NCI-H1048 (cell line): ENCODE measurements around the gene RBM5.
A peak's percentile ranks its signal among the peaks of the same experiment; 100 is the strongest.
"Not testable (repeated sequence)": the region's sequence is repeated elsewhere in the genome, so short reads cannot be mapped to it uniquely, and the experiment has no call there.

Source experiments
- DNase-seq: peaks from one replicate; lab custom pipeline; 2025; lab: John Stamatoyannopoulos, UW

The RBM5 gene

DNA sequence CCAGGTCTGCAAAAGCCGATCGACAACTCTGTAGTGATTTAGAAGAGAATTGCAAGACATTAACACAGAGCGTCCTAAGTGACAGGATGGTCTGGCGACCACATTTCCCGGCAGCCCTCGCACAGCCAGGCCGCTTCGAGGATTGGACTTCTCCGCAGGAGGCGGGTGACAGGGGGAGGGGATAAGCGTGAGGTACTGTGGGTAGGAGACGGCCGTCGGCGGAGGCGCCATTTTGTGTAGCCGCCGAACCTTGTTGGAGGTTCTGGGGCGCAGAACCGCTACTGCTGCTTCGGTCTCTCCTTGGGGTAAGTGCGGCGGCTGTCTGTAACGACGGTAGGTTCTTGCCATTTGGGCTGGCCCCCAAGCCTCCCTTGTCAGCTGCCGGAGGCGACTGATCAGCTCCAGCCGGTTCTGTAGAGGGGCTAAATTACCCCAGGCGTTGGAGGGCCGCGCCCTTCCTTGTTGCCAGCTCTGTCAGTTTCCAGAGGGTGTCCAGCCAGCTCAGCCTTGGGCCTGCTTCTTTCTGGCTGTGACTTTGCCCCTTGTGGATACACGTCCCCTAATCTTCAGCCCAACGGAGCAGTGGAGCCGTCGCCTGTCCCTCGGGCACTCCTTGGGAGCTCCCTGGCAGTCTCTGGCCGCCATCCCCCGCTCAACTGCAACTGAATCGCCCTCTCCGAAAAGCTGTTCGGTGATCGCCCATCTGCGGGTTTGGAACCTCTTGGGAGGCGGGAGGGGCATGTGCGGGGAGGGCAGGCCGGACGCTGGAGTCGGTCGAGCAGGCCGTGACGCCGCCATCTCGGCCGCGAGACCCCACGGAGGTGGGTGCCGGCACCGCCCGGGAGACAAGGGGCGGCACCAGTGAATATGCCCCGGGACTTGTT, at the start of gene RBM5:
TSS of gene RBM5 (plus strand) at position 195 of the 884 bp plus-strand sequence. CDS start 1,516 bp downstream, outside the sequence.
- peak; percentile 76 for DNase-seq

DNA sequence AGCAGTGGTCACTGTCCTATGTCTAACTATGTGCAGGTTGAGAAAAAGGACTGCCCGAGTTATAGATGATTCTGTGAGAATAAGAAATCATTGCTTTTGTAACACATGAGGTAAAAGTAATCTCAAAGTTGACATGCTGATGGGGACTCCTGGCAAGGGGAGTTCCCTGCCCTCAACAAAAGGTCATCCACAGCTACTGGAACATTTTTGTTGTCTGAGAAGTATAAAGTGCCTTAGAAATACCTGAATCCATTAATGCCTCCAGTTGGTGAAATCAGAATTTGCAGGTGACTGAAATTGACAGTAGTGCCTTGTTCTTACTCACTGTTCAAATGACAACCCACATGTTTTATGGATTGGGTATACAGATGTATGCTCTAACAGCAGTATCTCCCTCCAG, 43.7 kb upstream of the RBM5 start:
- DNase-seq: no peak

DNA sequence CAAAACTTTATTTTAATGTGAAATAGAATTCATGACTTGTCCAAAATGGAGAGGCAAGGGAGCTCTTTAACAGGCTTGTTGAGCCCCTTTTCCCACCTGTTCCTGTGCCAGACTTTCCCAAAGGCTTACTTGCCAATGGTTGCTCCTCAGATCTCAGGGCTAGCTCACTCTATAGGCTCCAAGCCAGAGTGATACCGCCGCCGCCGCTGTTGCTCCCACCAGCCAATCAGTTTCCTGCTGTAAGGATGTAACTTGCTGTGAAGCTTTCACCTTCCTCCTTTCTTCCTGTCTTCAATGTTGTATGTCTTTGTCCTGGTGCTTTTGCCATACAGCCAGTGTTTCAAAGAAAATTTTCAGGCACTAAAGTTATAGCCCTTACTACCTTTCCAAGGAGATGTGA, 41.3 kb upstream of the RBM5 start:
- DNase-seq: no peak

DNA sequence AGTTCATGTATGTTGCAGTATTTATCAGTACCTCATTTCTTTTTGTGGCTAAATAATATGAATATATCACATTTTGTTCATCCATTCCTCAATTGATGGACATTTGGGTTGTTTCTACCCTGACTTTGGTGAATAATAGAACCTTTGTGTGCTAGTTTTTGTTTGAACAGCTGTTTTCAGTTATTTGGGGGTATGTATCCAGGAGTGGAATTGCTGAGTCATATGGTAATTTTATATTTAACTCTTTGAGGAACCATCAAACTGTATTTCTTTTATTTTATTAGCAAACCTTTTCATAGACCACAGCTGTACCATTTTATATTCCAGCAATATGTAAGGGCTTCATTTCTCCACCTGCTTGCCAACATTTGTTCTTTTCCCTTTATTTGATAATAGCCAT, 38.4 kb upstream of the RBM5 start:
- peak; percentile 82 for DNase-seq

DNA sequence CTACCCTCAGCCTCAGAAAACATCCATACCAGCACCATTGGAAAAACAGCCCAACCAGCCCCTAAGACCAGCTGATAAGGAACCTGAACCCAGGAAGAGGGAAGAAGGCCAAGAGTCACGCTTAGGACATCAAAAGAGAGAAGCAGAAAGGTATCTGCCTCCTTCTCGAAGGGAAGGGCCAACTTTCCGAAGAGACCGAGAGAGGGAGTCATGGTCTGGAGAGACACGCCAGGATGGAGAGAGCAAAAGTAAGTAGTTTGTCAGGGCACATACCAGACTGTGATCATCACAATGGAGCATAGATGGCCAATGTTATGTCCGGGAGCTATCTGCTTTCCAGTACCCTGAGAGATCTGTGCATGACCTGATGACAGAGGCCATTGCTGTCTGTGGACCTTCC, 31.0 kb upstream of the RBM5 start:
- no peak for DNase-seq

DNA sequence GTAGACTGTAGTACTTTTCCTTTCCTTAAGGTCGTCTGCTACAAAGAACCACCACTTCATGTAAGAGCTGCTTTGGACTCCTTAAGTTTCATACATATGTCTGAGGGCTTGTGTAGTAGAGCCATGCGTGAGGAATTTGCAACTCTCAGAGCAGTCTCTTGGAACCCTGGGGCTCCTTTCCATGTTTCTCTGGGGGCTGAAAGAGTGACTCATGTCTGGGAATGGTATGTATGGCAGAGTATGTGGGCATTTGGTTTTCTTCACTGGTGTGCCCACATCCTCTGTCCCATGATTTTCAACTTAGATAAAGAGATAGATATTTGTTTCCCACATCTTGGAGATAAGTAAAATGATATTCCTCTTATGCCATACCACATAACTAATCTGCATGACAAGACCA, 20.6 kb upstream of the RBM5 start:
- DNase-seq: no peak

DNA sequence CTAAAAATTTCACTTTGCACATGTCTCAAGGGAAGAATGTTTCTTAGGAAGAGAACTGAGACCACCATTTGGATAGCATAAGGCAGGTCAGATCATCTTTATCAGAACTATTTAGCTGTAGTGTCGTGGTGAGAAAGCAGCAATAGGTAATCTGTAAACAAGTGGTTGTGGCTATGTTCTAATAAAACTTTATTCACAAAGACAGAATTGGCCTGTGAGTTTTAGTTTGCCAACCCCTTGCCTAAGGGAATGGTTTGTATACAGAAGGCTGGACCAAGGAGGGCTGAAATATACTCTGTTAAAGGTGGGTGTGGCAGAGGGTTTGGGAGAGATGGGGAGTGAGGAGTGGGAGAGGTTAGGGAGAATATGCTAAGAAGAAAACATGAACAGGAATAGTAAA, 10.6 kb upstream of the RBM5 start:
- no peak for DNase-seq

DNA sequence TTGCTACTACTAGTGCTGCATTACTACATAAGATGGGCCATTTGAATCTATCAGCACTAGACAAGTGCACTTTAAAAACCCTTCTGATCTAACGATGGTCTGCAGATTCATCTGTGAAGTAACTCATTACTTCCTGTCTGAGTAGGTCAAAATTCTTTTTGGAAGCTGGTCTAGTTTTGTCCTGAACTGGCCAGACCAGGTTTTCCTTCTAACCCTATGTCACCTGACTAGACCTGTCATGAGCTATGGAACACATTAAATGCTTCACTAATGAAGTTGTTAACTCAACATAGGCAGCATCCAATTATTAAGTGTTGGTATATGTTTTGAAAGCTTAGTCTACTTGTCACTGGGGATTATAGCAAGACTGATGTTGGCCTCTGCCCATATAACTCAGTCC, 10.1 kb upstream of the RBM5 start:
- DNase-seq: no peak

DNA sequence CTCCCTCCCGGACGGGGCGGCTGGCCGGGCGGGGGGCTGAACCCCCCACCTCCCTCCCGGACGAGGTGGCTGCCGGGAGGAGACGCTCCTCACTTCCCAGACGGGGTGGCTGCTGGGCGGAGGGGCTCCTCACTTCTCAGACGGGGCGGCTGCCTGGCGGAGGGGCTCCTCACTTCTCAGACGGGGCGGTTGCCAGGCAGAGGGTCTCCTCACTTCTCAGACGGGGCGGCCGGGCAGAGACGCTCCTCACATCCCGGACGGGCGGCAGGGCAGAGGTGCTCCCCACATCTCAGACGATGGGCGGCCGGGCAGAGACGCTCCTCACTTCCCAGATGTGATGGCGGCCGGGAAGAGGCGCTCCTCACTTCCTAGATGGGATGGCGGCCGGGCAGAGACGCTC, 3.8 kb upstream of the RBM5 start:
- DNase-seq: not testable (repeated sequence)

DNA sequence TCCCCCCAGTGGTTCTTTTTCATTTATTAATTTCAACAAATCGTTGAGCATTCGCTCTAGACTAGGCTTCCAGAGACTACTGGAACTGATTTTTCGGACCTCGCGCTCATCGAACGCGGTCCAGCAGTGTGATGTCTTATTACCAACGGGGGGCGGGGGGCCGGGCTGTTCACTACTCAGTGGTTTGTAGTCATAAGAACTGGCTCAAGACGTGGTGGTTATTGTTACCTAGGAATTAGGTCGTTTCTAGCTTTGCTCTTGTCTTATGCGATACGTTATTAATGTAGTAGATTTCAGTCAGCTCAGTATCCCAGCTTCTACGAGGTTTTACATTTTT, 858 bp downstream of the RBM5 start:
- DNase-seq: no peak

DNA sequence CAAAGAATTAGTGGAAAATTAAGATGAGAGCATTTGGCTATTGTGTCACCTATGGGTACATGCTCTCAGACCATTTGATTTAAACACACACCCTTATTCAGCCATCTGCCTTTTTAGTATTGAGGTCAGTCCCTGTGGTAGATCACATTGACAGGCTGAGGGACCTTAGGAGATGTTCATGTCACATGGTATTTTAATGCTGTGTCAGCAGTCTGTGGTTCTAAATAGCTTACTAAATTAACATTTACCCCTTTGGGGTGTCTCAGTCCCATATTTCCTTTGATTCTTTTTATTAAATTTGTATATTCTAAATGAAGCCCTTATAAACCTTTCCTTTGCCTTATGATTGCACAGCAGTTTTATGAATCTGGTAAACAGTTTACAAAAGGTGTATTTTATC, 2.3 kb downstream of the RBM5 start:
- no peak for DNase-seq

DNA sequence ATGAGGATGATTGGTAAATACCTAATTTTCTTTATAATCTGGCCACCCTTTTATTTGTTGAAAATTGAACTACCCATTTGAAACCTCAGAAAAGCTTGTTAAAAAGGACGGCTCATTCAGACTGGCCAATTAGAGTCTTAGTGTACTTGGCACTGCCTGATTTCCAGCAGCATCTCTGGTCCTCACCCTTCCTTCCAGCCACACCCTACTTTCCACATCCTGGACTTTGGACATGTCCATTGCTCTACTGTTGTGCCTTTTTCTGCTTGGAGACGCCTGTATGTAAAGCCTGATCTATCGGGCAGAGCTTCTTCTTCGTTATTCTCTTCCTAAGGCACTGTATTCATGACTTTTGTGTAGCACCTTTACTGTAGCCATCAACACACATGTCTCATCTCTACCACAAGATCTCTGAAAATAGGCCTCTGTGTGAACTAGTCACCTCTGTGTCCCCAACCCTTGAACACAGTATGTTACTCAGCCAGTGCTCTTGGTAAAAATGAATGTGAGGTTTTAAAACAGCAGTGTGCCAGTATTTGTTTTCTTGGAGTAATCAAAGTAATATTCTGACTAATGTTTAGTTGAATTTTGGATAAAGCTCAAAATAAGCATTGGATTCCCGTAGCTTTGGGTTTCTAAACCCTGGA, 6.8 kb downstream of the RBM5 start:
- no peak for DNase-seq

DNA sequence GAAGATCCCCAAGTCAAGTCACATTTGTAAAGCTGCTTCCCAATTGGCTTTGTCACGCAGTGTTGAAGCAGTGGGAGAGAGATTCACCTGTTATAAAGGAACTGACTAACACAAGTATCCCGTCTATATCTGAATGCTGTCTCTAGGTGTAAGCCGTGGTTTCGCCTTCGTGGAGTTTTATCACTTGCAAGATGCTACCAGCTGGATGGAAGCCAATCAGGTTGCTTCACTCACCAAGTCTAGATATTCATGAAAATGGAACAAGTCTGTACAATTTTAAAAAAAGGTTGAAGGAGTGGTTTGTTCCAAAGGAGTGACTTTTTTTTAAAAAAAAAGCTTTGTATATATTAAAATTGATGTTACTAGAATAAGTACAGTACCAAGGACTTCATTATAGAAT, 11.7 kb downstream of the RBM5 start:
- no peak for DNase-seq

DNA sequence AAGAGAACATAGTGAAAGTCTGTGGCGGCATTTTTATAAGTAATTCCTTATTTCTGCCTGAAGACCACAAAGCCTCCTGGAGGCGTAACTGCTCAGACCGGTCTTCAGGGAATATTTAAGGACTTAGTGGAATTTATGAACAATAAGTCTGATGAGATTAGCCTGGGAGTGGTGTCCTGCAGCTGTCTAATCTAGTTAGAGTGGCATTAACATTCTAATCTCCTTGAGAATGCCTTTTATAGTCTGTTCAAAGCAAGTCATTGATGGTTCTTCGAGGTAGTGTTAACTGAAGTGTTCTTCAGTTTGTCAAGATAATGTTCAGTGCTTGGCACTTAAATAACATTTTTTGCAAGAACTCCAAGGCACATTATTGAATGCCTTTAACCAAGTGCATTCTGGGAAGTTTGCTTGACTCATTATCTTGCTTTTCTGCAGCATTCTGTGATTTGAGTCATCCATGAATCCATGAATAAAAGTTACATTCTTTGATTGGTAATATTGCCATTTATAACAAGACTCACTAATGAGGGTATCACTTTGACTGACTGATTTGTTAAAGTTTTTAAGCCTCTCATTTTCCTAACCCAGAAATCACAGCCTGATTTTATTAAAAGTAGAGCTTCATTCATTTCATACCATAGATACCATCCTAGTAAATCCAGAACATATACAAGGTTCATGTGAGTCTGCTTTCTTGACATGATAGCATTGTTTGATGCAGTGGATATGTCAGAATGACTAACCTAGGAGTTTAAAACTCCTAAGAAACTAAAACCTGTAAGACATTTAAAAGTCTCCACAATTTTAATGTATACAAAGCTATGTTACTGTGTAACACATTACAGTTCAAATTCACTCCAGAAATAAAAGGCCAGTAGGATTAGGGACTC, 12.5 kb downstream of the RBM5 start:
- DNase-seq: no peak

DNA sequence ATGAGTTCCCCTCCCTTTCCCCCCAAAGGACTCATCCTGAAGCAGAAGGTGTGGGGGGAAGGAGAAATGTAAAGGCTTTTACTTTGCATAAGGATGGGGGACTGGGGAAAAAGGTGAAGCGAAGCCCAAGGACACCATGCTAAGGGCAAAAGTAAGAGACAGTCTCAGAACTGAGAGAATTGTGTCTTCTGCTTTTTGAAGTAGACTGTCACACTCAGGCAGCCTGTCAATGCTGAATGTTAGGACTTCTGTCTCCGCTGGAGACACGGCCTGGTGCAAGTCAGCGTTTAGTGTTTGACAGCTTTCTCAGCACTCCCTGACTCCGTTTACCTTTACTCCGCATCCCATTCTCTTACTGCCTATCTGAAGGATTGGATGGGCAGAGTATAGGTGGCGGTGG, 13.8 kb downstream of the RBM5 start:
- DNase-seq: no peak

DNA sequence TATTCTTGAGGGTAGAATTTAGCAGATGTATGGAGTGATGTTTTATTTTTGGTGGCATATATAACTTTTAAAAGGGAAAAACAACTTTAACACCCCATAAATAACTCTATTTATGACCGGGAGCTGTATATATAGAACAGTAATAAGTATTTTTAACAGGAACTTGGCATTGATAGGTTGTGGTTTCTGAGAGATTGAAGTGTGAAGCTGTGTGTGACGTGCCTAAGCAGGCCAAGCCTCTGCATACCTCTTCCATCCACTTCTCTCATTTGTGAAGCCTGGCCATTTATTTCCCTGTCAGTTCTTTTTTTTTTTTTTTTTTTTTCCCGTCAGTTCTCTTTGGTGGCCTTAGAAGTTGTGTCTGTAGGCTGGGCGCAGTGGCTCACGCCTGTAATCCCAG, 23.0 kb downstream of the RBM5 start:
- DNase-seq: no peak

DNA sequence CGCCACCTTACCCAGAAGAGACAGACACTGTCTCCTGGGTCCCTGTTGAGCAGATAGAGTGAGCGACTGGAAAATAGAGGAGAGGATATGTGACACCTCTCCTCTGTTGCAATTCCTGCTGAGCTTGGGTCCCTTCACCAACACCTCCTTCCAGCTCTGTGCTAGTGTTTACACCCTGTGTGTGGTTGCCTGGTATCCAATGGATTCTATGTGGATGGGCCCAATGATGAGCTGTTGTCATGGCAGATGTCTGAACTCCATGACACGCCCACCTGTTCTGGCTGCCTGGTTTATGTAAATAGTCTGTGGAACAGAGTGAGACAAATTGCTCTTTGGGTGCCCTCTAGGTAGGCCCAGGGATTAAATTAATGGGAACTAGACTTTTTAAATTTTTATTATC, 23.7 kb downstream of the RBM5 start:
- no peak for DNase-seq

DNA sequence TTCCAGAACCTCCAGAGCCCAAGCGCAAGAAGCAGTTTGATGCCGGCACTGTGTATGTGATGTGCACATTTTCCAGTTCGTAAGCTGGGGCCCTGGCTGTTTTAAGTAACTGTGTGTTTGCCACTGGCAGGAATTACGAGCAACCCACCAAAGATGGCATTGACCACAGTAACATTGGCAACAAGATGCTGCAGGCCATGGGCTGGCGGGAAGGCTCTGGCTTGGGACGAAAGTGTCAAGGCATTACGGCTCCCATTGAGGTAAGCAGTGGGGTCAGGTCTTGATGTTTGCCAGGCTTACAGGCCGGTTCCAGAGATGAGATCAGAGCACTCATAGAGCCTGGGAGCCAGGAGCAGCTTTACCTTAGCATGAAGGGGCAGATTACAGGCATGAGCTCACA, 28.4 kb downstream of the RBM5 start:
- no peak for DNase-seq

DNA sequence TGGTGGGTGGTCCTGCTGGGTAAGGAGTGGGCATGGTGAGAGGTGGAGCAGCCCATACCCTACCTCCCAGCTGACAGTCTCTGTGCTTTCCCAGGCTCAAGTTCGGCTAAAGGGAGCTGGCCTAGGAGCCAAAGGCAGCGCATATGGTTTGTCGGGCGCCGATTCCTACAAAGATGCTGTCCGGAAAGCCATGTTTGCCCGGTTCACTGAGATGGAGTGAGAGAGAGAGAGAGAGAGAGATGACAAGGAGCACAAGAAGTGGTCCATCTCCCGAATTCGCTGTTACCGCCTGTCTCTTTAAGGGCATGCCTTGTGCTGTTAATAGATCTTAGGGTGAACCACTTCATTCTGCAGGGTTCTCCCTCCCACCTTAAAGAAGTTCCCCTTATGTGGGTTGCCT, 29.5 kb downstream of the RBM5 start:
- DNase-seq: no peak

DNA sequence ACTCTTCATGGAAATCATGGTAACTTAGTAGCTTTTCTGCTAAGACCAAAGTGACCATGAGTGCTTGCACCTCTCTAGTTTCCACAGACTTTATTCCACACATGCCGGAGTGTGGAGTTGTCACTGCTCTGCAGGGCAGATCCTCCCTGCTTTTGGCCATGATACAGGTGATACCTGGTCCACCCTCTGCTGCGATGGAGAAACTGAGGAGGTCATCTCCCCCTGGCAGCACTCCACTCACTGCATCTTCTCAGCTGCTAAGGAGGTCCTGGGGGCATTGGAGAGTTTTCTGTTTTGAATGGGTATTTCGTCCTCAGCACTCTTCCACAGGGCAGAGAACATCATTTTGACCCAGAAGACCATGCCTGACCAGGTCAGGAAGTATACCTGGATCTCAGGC, 31.1 kb downstream of the RBM5 start:
- no peak for DNase-seq

DNA sequence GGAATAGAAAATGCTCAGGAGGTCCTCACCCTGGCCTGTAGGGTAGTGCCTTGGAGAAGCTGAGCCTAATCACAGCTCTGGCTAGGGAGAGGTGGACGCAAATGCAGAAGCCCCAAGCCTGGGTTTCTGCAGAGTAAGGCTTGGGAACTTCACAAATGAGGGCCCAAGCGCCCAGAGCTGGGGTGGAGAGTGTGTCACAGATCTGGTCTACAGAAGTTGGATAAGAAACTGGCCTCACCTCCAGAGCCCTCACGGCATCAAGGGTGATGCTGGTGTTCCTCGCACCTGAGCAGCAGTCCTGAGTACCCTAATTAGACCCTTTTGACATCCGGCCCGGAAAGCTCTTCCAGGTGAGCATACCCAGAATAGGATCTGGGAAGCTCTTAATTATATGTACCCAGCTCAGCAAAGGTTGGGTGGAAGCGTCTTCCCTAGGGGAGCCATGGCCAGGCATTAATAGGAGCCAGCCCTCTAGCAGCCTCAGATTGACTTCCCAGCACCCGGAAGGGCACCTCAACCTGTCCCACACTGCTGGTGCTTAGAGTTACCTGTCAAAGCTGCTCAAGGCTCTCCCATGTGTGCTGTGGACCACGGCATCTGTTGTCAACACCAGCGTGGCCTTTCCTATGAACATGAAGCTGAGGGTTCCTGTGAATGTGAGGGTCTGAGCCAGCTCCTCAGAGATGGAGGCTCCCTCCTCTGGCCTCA, 31.8 kb downstream of the RBM5 start:
- no peak for DNase-seq
